Keratinocyte (primary cell): Measurements from ENCODE around the gene ZGPAT.

Experiments used
- EZH2 ChIP-seq: IDR thresholded peaks from one replicate; pipeline ENCODE4 v1.6.1; 2012; ENCODE audit warnings: inconsistent platforms, mild to moderate bottlenecking, low read length, moderate library complexity
- TF ChIP-seq, protein P1 (sequence below), 3 experiments: IDR thresholded peaks in 1 of 3; conservative IDR thresholded peaks in 1 of 3; optimal IDR thresholded peaks in 1 of 3; 2 replicates in 2 of 3; 3 replicates in 1 of 3; pipeline versions ENCODE3 to v1.5.1; 2011; ENCODE audit warnings: low read length in 3 of 3, mild to moderate bottlenecking in 3 of 3, moderate library complexity in 2 of 3, control low read depth in 1 of 3, inconsistent platforms in 1 of 3; ENCODE audit not compliant: insufficient read depth in 2 of 3; ENCODE audit errors: extremely low read depth in 1 of 3

DNA sequence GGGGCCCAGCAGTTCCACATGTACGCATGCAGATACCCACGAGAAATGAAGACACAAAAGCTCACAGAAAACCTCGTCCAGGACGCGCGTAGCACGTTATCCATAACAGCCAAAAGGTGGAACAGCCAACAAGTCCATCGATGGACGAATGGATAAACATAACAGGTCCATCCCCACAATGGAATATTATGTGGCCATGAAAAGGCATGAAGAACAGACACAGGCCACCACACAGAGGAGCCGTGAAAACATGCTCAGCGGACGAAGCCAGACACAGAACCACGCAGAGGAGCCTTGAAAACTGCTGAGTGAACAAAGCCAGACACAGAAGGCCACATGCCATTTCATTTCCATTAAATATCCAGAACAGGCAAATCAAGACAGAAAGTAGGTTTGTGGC lies 69.8 kb downstream of the ZGPAT start:
- TF ChIP-seq, protein P1, sequence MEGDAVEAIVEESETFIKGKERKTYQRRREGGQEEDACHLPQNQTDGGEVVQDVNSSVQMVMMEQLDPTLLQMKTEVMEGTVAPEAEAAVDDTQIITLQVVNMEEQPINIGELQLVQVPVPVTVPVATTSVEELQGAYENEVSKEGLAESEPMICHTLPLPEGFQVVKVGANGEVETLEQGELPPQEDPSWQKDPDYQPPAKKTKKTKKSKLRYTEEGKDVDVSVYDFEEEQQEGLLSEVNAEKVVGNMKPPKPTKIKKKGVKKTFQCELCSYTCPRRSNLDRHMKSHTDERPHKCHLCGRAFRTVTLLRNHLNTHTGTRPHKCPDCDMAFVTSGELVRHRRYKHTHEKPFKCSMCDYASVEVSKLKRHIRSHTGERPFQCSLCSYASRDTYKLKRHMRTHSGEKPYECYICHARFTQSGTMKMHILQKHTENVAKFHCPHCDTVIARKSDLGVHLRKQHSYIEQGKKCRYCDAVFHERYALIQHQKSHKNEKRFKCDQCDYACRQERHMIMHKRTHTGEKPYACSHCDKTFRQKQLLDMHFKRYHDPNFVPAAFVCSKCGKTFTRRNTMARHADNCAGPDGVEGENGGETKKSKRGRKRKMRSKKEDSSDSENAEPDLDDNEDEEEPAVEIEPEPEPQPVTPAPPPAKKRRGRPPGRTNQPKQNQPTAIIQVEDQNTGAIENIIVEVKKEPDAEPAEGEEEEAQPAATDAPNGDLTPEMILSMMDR (optimal IDR thresholded peaks at IDR 0.05 in 1 of 3, IDR thresholded peaks at IDR 0.05 in 1 of 3, conservative IDR thresholded peaks at IDR 0.05 in 1 of 3; ENCODE audit: extremely low read depth in 1 of 3, insufficient read depth in 2 of 3, low read length in 3 of 3) = no peak
- no peak for TF ChIP-seq EZH2
